ENCODE data around the gene TAF5L.

Gene TAF5L

DNA sequence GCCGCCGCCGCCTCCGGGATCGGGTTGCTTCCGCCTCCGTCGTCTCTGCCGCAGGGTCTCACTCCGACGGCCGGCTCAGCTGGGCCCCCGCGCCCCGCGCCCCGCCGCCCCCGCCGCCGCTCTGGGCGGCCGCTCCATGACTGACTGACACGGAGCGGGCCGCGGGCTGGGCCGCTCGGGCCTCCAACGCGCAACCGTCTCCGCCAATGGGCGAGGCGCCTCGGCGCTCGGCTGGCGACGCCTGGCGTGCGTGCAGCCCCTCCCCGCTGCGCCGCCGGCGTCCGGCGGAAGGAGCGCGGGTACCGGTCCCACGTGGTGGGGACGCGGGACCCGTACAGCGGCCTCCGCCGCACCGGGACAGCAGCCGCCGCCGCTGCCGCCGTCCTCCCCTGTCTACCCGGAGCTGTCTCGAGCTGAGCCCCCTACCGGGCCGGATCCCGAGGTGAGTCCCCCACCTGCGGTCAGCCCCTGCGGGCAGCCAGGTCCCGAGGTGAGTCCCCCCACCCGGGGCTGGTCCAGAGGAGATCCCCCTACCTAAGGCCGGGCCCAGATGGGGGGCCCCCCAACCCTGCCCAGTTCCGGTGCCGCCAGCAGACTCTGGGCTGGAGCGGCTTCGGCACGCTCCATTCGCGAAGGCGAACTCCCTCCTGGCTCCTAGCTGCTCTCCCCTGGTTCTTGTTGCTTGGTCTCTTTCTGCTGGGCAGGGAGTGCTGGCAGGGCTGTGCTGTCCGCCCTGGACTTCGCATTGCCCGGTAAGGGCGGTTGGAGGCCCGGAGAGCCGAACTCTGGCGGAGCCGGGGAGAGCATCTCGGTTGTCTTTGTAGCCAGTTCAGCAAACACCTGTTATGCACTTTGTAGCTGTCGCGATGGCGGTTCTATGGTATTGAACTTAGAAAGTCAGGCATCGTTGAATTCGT, at the start of gene TAF5L, which contains the start of gene URB2:
Gene TAF5L, minus strand, starts transcription at position 208 of the 917 bp plus-strand sequence. CDS start 11,640 bp downstream, outside the sequence.
Gene URB2, plus strand, starts transcription at position 333 of the 917 bp plus-strand sequence. CDS start 1,387 bp downstream, outside the sequence.
- peak; percentile 71 to 76 for DNase-seq (ENCODE audit: low read depth in 1 of 2, low spot score in 1 of 2)

- no peak for DNase-seq (ENCODE audit: low read depth in 1 of 2, low spot score in 1 of 2)
Observed at GRCh38 chr1:229675396-229675795, 49.5 kb upstream of the TAF5L start.

GRCh38 chr1:229674042-229674441, 48.1 kb upstream of the TAF5L start:
- DNase-seq (ENCODE audit: low read depth in 1 of 2, low spot score in 1 of 2) = no peak

DNA sequence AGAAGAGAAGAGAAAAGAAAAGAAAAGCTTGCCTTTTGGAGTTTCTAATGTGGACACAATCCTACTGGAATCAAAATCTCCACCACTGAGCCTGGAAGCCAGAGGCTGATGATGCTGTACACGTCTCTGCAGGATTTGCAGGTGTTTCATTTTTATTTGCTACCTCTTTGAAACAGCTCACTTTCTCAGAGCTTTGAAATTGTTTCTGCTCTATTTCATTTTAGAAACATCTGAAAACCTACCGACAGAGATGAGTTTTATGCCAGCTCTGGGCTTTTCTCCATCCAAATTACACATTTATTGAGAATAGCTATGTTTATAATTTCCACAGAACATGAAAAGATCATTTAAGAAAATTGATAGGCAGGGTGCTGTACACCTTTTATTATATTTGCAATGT, 46.3 kb upstream of the TAF5L start:
- DNase-seq (ENCODE audit: low read depth in 1 of 2, low spot score in 1 of 2) = no peak

- no peak for DNase-seq (ENCODE audit: low read depth in 1 of 2, low spot score in 1 of 2)
Observed at GRCh38 chr1:229671310-229671709, 45.4 kb upstream of the TAF5L start.

- no peak for DNase-seq (ENCODE audit: low read depth in 1 of 2, low spot score in 1 of 2)
Observed at GRCh38 chr1:229669333-229669732, 43.4 kb upstream of the TAF5L start.

DNA sequence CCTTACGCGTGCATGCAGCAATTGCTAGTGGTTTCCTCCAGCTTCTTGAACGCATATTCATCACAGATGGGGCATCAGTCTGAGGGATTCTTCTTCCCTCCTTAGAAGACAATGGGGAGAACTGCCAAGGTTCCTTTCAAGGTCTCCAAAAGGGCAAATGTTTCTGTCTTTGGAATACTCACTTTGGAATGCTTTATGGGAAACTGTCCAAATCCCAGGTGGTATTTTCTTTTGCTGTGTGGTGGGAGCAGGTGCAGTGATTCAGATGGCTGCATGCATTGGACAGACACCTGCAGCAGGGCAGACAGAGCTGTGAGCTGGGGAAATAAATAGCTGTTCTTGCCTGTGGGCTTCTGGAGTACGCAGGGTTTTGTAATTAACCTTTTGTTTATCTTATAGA, 40.7 kb upstream of the TAF5L start:
- DNase-seq (ENCODE audit: low read depth in 1 of 2, low spot score in 1 of 2) = no peak

- DNase-seq (ENCODE audit: low read depth in 1 of 2, low spot score in 1 of 2) = no peak
Observed at GRCh38 chr1:229665912-229666558, 40.1 kb upstream of the TAF5L start.

DNA sequence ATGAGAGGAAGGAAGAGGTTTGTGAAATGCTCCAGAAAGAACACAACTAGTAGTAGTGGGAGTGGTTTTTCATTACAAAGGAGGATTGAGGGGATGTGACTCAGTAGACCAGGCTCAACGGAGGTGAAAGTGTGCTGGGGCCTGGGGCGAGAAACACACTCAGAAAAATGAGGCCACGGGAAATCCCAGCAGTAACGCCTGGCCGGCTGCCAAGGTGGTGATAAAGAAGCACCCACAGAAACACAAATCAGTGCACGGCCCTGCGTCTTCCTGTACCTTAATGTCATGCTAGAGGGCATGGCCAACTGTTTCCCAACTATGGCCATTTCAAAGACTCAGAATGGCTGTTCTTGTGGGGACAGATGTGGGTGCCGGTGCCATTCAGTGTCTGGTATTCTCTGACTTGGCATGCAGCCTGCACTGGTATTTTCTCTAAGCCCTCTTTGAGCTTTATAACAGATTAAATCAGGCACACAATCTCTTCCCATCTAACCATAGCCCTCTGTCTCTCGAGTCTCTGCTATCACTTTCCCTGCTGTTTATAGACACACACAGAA, 38.3 kb upstream of the TAF5L start:
- DNase-seq (ENCODE audit: low read depth in 1 of 2, low spot score in 1 of 2) = peak; percentile 74 to 78

- no peak for DNase-seq (ENCODE audit: low read depth in 1 of 2, low spot score in 1 of 2)
Observed at GRCh38 chr1:229661897-229662296, 36.0 kb upstream of the TAF5L start.

GRCh38 chr1:229661022-229661877, 35.3 kb upstream of the TAF5L start:
- peak; percentile 41 to 66 for DNase-seq (ENCODE audit: low read depth in 1 of 2, low spot score in 1 of 2)

- DNase-seq (ENCODE audit: low read depth in 1 of 2, low spot score in 1 of 2) = no peak
Observed at GRCh38 chr1:229657993-229658755, 32.3 kb upstream of the TAF5L start.

- no peak for DNase-seq (ENCODE audit: low read depth in 1 of 2, low spot score in 1 of 2)
Observed at GRCh38 chr1:229655781-229656180, 29.9 kb upstream of the TAF5L start.

- no peak for DNase-seq (ENCODE audit: low read depth in 1 of 2, low spot score in 1 of 2)
Observed at GRCh38 chr1:229653420-229653819, 27.5 kb upstream of the TAF5L start.

- DNase-seq (ENCODE audit: low read depth in 1 of 2, low spot score in 1 of 2) = no peak
Observed at GRCh38 chr1:229651546-229651945, 25.6 kb upstream of the TAF5L start.

GRCh38 chr1:229650045-229650444, 24.1 kb upstream of the TAF5L start:
- no peak for DNase-seq (ENCODE audit: low read depth in 1 of 2, low spot score in 1 of 2)

DNA sequence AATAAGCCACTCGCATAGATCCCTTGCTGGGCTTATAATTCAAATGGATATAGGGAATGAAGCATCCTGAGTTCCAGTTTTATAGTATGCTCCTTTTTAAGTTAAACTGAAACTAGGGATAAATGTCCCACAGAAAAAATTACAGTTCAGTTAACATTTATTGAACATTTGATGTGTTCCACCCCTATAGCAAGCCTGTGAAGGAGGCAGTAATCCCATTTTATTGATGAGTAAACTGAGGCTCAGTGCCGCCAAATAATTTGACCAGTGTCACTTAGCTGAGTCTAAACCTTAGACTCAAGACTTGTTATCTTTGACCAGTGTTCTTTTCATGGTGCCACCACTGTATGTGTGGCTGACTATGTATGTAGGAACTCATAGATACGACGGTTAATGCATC, 22.5 kb upstream of the TAF5L start:
- DNase-seq (ENCODE audit: low read depth in 1 of 2, low spot score in 1 of 2) = no peak

DNA sequence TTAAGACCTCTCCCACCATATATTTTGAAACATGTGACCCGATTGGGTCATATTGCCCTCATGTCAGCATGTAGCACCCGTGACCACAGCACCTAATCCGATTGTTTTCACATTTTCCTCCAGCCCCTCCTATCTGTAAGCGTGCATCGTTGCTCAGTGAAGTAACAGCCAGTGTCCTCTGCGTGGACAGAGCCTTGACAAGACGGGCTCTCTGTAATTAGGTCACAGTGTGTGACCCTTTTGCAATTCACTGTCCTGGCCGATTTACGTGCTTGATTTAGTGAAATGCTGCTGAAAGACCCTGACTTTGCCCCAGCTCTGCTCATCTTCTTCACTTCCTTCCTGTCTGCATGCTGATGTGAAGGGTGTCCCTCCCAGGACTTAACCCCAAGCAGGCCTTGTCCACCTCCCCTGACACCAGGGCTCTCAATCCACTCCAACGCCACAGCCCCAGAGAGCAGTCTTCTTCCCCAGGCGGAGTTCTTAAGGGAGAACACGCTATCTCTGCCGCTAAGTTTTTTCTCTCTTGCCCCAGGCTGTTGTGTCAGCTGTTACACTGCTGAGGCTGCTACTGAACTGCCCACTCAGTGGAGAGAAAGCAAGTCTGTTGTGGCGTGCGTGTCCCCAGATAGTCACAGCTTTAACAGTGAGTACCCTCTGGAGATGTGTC, 19.5 kb upstream of the TAF5L start:
- DNase-seq (ENCODE audit: low read depth in 1 of 2, low spot score in 1 of 2) = no peak

DNA sequence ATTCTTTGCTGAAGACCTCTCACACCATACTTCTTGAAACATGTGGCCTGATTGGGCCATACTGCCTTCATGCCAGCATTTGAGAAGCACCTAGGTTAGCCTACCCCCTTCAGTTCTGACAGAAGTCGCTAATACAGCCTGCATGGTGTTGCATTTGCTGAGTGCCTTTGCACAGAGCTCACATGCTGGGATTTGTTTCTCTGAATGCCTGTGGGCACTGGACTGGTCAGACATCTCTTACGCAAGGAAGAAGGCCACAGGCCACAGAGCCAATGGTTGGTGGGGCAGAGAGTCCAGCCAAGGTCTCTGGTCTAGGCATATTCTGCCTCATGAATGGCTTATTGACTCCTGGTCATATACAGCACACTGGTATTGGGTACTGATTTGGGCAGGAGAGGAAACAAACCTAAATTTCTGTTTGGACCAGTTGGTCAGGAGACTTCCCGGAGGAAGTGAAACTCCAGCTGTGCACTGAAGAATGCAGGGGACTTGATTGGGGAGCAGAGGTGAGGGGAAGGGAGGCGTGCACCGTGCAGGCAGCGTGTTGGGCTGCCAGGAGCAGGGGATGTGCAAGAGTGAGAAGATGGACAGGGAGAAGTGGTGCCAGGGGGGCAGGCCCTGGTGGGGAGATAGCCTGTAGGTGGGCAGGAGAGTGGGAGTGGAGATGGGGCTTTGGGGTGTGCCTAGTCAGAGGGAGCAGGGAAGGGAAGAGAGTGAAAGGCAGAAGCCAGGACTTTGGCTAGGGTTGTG, 18.2 kb upstream of the TAF5L start:
- no peak for DNase-seq (ENCODE audit: low read depth in 1 of 2, low spot score in 1 of 2)

All from activated CD4-positive, alpha-beta T cell treated with anti-CD3 and anti-CD28 coated beads, Interleukin-2, amount 50 U/mL, for 24 hours (primary cell).